22Rv1 (cell line): ENCODE data around the gene HPD.

Experiments
- H3K27ac ChIP-seq: fragments of 450-650 bp; 2 replicates; pipeline ENCODE4 v1.5.1; 2017
- ZFX ChIP-seq: fragments of 450-650 bp; IDR thresholded peaks from 2 replicates; pipeline ENCODE4 v1.6.1; 2017; ENCODE audit warnings: antibody characterized with exemption, borderline replicate concordance
- TF ChIP-seq, protein P1 (sequence below): fragments of 450-650 bp; IDR thresholded peaks from 2 replicates; pipeline ENCODE4 v1.5.1; 2017; ENCODE audit warnings: mild to moderate bottlenecking

HPD gene

DNA sequence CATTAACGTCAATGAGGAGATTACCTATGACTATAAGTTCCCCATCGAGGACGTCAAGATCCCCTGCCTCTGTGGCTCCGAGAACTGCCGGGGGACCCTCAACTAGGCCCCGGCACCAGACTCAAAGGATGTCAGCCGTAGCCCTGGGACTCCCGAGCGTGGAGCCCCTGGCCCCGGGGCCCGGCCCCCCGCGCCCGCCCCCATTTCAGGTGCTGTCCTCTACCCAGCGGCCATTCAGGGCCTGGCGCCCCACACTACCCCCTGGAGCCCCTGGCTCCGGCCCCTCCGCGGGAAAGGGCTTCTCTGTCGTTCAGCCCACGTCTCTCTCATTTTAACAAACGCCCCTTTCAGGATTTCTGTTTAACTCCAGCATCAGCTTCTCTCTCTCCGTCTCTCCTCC lies 28.5 kb downstream of the HPD start:
- TF ChIP-seq, protein P1, sequence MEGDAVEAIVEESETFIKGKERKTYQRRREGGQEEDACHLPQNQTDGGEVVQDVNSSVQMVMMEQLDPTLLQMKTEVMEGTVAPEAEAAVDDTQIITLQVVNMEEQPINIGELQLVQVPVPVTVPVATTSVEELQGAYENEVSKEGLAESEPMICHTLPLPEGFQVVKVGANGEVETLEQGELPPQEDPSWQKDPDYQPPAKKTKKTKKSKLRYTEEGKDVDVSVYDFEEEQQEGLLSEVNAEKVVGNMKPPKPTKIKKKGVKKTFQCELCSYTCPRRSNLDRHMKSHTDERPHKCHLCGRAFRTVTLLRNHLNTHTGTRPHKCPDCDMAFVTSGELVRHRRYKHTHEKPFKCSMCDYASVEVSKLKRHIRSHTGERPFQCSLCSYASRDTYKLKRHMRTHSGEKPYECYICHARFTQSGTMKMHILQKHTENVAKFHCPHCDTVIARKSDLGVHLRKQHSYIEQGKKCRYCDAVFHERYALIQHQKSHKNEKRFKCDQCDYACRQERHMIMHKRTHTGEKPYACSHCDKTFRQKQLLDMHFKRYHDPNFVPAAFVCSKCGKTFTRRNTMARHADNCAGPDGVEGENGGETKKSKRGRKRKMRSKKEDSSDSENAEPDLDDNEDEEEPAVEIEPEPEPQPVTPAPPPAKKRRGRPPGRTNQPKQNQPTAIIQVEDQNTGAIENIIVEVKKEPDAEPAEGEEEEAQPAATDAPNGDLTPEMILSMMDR: no peak
- TF ChIP-seq ZFX: no peak
- H3K27ac ChIP-seq: peak overlapping the region; percentile 25; the same call in 1 of the 2 replicates

DNA sequence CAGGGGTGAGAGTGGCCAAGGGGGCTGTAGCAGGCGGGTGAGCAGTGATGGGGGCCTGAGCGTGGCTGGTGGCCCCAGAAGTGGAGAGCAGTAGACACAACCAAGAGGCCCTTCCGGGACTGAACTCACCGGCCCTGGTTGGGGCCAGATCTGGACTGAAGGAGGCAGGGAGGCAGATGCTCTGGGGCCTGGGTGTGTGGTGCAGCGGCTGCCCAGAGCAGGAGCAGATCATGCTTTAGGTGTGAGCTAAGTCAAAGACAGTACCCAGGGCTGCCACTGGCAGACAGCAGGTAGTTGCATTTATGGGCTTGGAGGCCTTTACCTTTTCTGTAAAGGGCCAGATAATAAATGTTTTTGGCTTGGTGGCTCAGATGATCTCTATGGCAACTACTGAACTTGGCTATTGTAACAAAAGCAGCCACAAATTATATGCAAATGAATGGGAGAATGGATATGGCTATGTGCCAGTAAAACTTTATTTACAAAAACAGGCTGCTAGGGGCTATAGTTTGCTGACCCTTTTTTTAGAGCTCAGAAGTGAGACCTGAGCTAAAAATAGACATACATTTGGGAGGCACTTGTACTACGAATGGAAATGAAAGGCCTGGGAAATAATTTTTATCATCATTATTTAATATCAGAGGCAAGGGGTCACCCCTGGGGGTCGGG lies 29.3 kb downstream of the HPD start:
- TF ChIP-seq, protein P1: no peak
- TF ChIP-seq ZFX: no peak

DNA sequence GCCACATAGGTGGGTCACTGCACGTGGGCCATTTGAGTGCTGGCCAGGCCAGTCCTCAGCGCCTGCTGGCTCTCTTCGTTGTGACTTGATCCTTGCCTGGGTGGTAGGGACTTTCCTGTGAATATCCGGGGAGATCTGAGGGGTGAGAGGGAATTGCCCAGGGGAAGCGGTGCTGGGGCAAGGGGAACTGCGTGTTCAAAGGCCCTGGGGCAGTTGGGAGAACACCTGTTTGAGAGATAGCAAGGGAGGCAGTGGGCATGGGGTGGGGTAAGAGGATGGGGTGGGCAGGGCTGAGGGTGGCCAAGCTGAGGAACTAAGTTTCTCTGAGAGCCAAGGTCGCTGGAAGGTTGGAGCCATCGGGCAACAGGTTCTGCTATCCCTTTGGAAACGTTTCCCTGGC lies 29.8 kb downstream of the HPD start:
- no peak for TF ChIP-seq ZFX
- TF ChIP-seq, protein P1: no peak
- peak overlapping the region; percentile 31; the same call in 1 of the 2 replicates for H3K27ac ChIP-seq

More for the DNA sequence above, 29.3 kb downstream of the HPD start:
- peak overlapping the region; percentile 31; the same call in 1 of the 2 replicates for H3K27ac ChIP-seq

DNA sequence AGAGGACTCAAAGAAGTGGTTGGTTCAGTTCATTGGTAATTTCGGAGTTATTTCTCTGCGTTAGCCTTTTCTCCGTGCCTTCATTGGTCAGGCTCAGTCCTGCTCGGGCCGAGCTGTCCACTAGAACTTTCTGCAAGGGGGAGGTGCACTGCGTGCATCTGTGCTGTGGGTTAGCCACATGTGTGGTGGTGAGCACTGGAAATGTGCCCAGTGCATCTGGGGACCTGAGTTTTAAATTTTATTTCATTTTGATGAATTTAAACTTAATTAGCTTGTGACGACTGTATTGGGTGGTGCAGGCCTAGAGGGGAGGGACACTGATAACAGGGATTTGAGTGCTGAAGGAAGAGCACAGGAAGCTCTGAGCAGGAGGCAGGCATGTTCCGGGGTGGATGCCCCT lies 30.4 kb downstream of the HPD start:
- TF ChIP-seq, protein P1: no peak
- no peak for TF ChIP-seq ZFX
- H3K27ac ChIP-seq: no peak overlapping the region

DNA sequence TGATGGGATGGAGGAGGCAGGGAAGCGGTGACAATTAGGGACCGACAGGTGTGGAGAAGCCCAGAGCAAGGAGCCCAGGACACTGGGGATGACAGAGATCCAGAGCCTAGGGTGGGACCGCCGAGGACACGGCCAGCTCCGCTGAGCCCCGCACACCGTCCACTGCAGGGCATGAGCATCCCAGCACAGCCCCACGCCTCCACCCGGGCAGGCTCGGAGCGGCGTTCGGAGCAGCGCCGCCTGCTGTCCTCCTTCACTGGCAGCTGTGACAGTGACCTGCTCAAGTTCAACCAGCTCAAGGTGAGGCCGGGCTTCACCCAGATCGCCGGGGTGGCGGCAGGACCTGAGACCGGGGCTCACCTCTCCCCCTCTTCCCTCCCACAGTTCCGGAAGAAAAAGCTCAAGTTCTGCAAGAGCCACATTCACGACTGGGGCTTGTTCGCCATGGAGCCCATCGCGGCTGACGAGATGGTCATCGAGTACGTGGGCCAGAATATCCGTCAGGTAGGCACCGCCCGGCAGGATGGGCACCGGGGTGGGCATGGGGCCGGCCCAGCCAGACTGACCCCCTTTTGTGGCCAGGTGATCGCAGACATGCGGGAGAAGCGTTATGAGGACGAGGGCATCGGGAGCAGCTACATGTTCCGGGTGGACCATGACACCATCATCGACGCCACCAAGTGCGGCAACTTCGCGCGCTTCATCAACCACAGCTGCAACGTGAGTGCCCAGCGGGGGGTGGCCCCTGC lies 31.1 kb downstream of the HPD start:
- H3K27ac ChIP-seq: no peak overlapping the region
- no peak for TF ChIP-seq ZFX
- TF ChIP-seq, protein P1: no peak

DNA sequence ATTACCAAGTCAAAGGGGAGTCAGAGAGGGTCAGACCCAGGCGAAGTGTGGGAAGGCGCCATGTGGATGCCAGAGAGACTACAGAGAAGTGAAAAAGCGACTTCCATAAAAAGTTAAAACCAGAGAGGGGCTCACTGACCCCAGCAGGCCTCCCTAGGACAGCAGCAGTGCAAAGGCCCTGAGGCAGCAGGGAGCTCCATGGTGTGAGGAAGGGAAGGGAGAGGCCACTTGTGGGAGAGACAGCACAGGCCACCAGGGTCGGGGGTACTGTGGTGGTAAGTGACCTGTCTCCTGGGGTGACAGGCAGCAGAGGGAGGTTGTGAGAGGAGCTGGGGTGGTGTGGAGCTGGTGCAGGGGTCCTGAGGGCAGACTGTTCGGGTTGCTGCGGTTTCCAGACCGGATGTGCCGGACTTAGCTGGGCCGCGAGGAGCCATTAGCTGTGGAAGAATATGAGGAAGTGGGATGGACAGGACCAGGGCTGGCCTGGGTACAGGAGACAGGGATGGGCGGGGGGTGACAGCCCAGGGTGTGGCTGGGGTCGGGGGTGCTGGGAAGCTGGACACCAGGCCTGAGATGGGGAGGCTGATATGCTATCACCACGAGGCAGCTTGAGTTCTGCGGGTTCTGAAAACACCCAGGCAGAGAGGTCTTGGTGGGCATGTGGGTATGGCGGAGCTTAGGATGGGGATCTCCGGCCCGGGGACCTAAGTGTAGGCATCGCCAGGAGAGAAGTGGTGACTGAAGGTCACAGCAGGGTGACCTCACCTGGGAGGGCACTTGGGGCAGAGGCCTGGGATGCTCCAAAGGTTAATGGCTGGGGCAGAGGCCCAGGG lies 32.1 kb downstream of the HPD start:
- H3K27ac ChIP-seq: no peak overlapping the region
- no peak for TF ChIP-seq ZFX
- TF ChIP-seq, protein P1: no peak
